Measurements from ENCODE around the gene AK1. TPM values are rescaled to one million over a fixed set of nuclear protein-coding genes. Genes with fewer than 3 reads are reported as not detected.

The AK1 gene
- total and polyA plus RNA-seq, 9 of the 15 experiments (the other 6 are each of a cell fraction or from before 2014, with no cell fraction given), result 10.1 to 71.8 (median 39.0) TPM

DNA sequence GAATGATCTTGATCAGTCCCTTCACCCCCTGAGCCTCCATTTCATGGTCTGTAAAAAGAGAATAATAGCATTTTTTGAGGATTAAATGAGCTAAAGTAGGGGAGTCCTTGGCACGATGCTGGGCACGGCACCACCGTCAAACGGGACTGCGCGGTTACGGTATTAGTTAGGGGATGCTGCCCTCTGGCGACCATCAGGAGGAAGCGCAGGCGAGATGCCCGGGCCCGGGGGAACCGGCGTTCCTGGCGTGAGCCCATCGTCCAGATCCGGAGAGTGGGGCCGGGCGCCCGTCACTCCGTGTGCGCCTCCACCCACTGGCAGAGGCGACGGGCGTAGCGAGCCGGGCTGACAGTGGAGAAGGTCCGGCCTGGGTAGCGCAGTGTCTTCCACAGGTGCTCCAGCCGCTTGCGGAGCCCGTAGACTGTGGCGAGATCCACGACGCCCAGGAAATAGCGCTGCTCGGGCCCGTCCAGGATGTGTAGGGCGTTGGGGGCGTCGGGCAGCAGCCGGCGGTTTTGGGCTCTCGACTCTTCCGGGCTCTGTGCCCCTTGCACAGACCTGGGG, 44.2 kb upstream of the AK1 start (continued):
- TF ChIP-seq POLR2G (IDR thresholded peaks at IDR 0.05; ENCODE audit: low read depth, low read length) (0 out of 2 replicates have a peak, but pooled peaks have one; percentile 31), SMAD3 (CRISPR knock-in tag; conservative IDR thresholded peaks at IDR 0.05) (no peak), ZNF134 (CRISPR knock-in tag; conservative IDR thresholded peaks at IDR 0.05) (no peak), ZNF77 (CRISPR knock-in tag; IDR thresholded peaks at IDR 0.05) (no peak), ZNF696 (CRISPR knock-in tag; conservative IDR thresholded peaks at IDR 0.05) (no peak), POU5F1 (IDR thresholded peaks at IDR 0.05; ENCODE audit: borderline replicate concordance, low read depth, low read length, partially characterized antibody) (no peak), TARDBP (IDR thresholded peaks at IDR 0.05) (no peak), ARHGAP35 (IDR thresholded peaks at IDR 0.05; ENCODE audit: partially characterized antibody) (no peak), PRDM10 (IDR thresholded peaks at IDR 0.05; ENCODE audit: partially characterized antibody) (no peak), BMI1 (IDR thresholded peaks at IDR 0.05; ENCODE audit: low read length) (no peak), TOE1 (IDR thresholded peaks at IDR 0.05; ENCODE audit: borderline replicate concordance) (no peak), TOE1 (CRISPR knock-in tag; IDR thresholded peaks at IDR 0.05; ENCODE audit: borderline replicate concordance, low read depth) (no peak), THRA (IDR thresholded peaks at IDR 0.05) (no peak), ESRRB (CRISPR knock-in tag; IDR thresholded peaks at IDR 0.05; ENCODE audit: borderline replicate concordance) (no peak), MEF2A (IDR thresholded peaks at IDR 0.05; ENCODE audit: control insufficient read depth, low read depth, low read length) (no peak), ETS2 (tag; IDR thresholded peaks at IDR 0.05; ENCODE audit: borderline replicate concordance, poor library complexity, severe bottlenecking) (no peak), DLX4 (CRISPR knock-in tag; IDR thresholded peaks at IDR 0.05) (no peak)
- TF ChIP-seq, protein P1, sequence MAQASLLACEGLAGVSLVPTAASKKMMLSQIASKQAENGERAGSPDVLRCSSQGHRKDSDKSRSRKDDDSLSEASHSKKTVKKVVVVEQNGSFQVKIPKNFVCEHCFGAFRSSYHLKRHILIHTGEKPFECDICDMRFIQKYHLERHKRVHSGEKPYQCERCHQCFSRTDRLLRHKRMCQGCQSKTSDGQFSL (CRISPR knock-in tag; IDR thresholded peaks at IDR 0.05), result no peak
- TF ChIP-seq, protein P1 (tag; IDR thresholded peaks at IDR 0.05), result no peak
- TF ChIP-seq, protein P2, sequence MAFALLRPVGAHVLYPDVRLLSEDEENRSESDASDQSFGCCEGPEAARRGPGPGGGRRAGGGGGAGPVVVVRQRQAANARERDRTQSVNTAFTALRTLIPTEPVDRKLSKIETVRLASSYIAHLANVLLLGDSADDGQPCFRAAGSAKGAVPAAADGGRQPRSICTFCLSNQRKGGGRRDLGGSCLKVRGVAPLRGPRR (CRISPR knock-in tag; IDR thresholded peaks at IDR 0.05), result no peak
- TF ChIP-seq, protein P3, sequence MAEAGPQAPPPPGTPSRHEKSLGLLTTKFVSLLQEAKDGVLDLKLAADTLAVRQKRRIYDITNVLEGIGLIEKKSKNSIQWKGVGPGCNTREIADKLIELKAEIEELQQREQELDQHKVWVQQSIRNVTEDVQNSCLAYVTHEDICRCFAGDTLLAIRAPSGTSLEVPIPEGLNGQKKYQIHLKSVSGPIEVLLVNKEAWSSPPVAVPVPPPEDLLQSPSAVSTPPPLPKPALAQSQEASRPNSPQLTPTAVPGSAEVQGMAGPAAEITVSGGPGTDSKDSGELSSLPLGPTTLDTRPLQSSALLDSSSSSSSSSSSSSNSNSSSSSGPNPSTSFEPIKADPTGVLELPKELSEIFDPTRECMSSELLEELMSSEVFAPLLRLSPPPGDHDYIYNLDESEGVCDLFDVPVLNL (CRISPR knock-in tag; IDR thresholded peaks at IDR 0.05; ENCODE audit: low read depth), result no peak
